Activated T-cell treated with anti-CD3 and anti-CD28 coated beads, Interleukin-2, amount 50 U/mL, for 24 hours (primary cell): ENCODE results near the gene PGM5.

ENCODE experiments used
- DNase-seq: peaks from one replicate; pipeline ENCODE4 v3.0.0-alpha.2; 2020
- H3K27ac Mint-ChIP-seq: 2 replicates; pipeline ENCODE4 v1.8.0; 2020; ENCODE audit warnings: mild to moderate bottlenecking, mixed read lengths
- H3K27me3 Mint-ChIP-seq: 2 replicates; pipeline ENCODE4 v1.8.0; 2020; ENCODE audit warnings: mixed read lengths
- H3K36me3 Mint-ChIP-seq: 2 replicates; pipeline ENCODE4 v1.8.0; 2020; ENCODE audit warnings: low read depth, mixed read lengths
- H3K4me1 Mint-ChIP-seq: 2 replicates; pipeline ENCODE4 v1.8.0; 2020; ENCODE audit warnings: low read depth, mixed read lengths
- H3K4me3 Mint-ChIP-seq: 2 replicates; pipeline ENCODE4 v1.8.0; 2020; ENCODE audit warnings: mild to moderate bottlenecking, moderate library complexity, mixed read lengths
- H3K9me3 Mint-ChIP-seq: 2 replicates; pipeline ENCODE4 v1.8.0; 2020; ENCODE audit warnings: mixed read lengths

The PGM5 gene

DNA sequence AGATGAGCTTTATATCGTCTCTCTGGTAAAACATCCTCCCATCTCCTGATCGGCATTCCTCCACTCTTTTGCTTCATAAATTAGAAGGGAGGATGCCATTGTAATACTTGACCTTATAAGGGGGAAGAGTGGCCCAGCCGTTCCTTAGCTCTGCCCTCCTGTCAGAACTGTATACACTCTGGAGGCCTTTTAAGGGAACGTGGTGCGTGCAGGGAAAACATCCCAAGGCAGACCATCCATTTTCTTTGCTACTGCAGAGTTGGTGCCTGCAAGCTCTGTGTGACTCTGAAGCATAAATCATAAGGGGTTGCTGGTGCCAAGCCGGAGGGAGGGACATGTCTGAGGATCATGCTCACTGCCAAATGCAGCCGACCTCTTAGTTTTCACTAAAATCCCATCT, 90.4 kb downstream of the PGM5 start:
- Mint-ChIP-seq H3K27me3 (peaks cover 4% of the 10 kb centered on the region), H3K4me1 (no peaks in the 10 kb centered on the region), H3K4me3 (no peak overlapping the region), H3K36me3 (no peaks in the 10 kb centered on the region), H3K9me3 (no peaks in the 10 kb centered on the region), H3K27ac (no peak overlapping the region)
- no peak for DNase-seq

DNA sequence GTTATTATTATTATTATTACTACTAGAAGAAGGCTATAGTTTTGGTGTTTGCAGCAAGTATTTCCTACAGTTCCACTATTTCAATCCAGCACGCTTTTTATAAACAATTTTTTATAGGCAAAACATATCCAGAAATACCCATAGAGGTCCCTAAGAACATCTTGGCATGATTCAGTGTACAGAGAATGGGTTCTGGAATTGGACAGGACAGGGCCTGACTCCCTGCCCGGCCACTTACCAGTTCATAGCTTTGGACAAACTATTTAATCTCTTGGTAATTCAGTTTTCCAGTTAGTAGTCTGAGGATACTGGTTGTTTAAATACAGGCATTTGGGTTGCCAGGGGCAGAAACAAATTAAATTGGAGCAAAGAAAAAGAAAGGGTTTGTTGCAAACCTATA, 91.2 kb downstream of the PGM5 start:
- H3K27ac Mint-ChIP-seq = no peak overlapping the region

DNA sequence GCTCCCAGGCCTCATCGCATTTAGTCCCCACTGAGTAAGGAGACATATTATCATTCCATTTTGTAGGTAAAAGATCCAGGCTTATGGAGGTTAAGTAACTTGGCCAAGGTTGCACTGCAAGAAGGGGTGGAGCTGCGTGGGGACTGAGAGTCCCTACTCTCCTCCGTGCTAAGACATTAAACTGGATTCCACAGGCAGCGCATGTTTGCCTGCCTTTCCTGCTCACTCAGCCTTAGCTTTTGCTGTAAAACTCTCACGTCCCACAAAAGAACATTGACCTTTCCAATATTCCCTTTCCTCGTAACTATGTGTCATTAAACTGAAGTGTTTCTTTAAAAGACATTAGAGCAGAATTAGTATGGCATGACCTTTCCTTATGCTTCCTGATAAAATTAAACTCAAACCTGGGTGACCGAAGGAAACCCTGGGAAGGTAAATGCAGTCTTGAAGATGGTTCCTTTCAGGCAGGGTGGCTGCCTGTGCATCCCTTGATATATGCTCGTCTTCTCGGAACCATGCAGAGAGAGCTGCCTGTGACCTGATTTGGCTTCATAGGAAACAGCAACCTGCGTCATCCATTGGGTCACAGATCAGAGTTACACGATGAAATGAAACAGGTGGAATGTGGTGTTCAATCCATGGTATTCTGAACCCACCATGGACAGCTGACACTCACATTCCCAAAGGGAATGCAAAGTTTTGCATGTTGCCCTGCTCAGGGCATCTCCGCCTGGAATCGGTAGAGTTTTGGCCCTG, 98.3 kb downstream of the PGM5 start:
- DNase-seq = no peak
- no peaks in the 10 kb centered on the region for H3K27me3 Mint-ChIP-seq
- no peak overlapping the region for H3K27ac Mint-ChIP-seq
- H3K4me3 Mint-ChIP-seq = no peak overlapping the region
- no peaks in the 10 kb centered on the region for H3K9me3 Mint-ChIP-seq
- no peaks in the 10 kb centered on the region for H3K36me3 Mint-ChIP-seq
- no peaks in the 10 kb centered on the region for H3K4me1 Mint-ChIP-seq

More for the DNA sequence above, 91.2 kb downstream of the PGM5 start:
- no peak overlapping the region for H3K4me3 Mint-ChIP-seq
- no peaks in the 10 kb centered on the region for H3K36me3 Mint-ChIP-seq
- H3K27me3 Mint-ChIP-seq = peaks cover 4% of the 10 kb centered on the region
- H3K9me3 Mint-ChIP-seq = no peaks in the 10 kb centered on the region
- no peaks in the 10 kb centered on the region for H3K4me1 Mint-ChIP-seq
- no peak for DNase-seq

DNA sequence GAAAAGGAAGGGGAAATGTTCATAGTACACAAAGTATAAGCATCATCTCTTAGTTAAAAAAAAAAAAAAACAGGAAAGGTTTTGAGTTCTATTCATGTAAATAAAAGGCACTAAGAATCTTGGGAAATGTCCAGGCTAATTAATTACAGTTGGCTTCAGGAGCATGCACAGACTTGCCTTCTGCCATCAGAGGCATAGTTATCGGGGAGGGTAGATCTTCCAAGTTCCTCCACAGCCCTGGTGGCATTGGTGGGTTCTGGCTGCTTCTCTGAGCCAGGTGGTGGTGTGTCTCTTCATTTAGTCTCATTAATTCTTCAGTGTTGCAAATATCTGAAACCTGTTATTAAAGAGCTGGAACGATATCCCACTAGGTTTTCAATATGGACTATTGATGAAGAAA, 99.0 kb downstream of the PGM5 start:
- Mint-ChIP-seq H3K4me1 (no peaks in the 10 kb centered on the region), H3K36me3 (no peaks in the 10 kb centered on the region), H3K27me3 (no peaks in the 10 kb centered on the region), H3K27ac (no peak overlapping the region), H3K9me3 (no peaks in the 10 kb centered on the region), H3K4me3 (no peak overlapping the region)
- DNase-seq = no peak

DNA sequence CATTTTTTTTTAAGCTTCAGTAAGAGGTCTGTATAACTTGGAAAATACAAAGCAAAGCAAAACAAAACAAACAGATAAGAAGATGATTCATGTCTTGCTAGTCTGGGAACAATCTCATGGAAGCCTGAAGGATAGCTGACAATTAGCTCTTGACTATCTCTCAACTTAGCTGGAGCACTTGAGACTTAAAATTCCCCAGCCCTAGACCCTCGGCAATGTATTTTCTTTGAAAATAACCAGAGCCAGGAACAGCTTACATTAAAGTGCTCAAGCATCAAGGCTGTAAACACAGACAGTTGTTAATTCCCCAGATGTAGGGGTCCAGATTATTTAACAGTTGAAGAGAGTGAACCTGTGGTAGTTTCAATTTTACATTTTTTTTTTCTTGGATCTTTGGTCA, 101.4 kb downstream of the PGM5 start:
- no peak overlapping the region for H3K4me3 Mint-ChIP-seq
- no peaks in the 10 kb centered on the region for H3K4me1 Mint-ChIP-seq
- no peaks in the 10 kb centered on the region for H3K9me3 Mint-ChIP-seq
- H3K27me3 Mint-ChIP-seq = no peaks in the 10 kb centered on the region
- DNase-seq = no peak
- H3K36me3 Mint-ChIP-seq = no peaks in the 10 kb centered on the region
- H3K27ac Mint-ChIP-seq = no peak overlapping the region

DNA sequence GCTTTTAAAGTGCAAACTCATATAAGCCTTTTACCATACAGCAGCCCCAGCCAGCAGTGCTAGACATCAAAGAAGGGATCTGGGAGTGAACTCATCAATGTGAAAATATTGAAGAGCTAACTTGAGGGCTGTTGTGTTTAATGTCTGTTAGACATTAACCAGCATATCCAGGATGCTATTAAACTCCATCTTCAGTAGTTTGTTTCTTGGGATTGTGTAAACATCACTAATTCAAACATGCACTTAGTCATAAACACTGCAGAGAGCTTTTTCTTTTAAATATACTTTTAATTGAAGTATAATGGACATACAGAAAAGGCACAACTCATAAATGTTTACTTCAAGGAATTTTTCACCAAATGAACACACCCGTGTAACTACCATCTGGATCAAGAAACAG, 102.5 kb downstream of the PGM5 start:
- no peak overlapping the region for H3K4me3 Mint-ChIP-seq

DNA sequence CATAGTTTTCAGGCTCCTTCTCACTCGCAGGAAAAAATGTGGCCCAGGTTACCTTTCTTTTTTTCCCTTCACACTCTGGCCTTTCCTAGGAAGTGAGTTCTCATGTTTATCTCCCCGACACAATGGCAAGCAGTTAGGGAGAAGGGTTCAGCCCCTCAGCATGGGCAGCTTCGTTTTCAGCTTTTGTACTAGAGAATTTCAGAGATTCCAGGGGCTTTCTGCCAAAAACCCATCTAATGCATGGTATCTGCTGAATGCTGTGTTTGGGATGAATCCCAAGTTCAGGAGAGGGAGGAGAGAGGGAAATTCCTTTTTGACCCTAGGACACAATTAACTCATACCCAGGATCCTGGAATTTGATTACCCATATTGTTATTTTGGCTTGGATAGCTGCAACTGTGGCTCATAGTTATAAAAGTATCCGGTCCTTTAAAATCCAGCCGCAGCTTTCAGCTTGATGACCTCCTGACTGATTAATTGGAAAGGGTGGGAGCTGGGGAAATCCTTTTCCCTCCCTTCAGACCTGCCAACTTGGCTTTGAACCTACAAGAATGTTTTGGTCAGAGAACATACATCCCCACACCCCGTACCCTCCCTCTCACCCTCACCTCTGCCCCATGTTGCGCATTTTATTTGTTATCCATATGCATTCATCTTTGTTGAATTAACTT, 105.8 kb downstream of the PGM5 start:
- H3K27ac Mint-ChIP-seq = no peak overlapping the region
- H3K4me1 Mint-ChIP-seq = no peaks in the 10 kb centered on the region
- H3K27me3 Mint-ChIP-seq = no peaks in the 10 kb centered on the region
- no peaks in the 10 kb centered on the region for H3K36me3 Mint-ChIP-seq
- no peak for DNase-seq
- H3K9me3 Mint-ChIP-seq = no peaks in the 10 kb centered on the region
- no peak overlapping the region for H3K4me3 Mint-ChIP-seq

More for the DNA sequence above, 102.5 kb downstream of the PGM5 start:
- Mint-ChIP-seq H3K4me1 (no peaks in the 10 kb centered on the region), H3K27ac (no peak overlapping the region), H3K9me3 (no peaks in the 10 kb centered on the region), H3K27me3 (no peaks in the 10 kb centered on the region), H3K36me3 (no peaks in the 10 kb centered on the region)
- no peak for DNase-seq

DNA sequence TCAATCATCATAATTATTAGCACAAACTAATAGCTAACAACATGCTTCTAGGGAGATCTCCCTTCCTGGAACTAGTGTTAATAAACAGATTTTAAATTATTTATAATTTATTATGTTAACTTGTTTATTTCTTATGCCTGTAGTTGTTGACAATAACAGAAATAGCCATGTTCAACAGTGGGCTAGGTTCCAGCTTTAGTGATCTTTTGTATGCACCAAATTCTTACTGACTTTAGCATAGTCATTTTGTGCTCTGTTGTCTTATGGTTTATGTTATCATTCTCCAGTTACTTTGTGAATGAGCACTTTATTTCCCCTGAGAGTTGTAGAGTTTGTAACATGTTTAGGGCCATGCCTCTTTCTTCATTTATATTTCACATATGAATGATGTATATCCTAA, 113.7 kb downstream of the PGM5 start:
- no peaks in the 10 kb centered on the region for H3K9me3 Mint-ChIP-seq
- H3K4me1 Mint-ChIP-seq = no peaks in the 10 kb centered on the region
- H3K36me3 Mint-ChIP-seq = no peaks in the 10 kb centered on the region
- peaks cover 7% of the 10 kb centered on the region for H3K27me3 Mint-ChIP-seq
- DNase-seq = no peak
- H3K4me3 Mint-ChIP-seq = no peak overlapping the region
- H3K27ac Mint-ChIP-seq = no peak overlapping the region

DNA sequence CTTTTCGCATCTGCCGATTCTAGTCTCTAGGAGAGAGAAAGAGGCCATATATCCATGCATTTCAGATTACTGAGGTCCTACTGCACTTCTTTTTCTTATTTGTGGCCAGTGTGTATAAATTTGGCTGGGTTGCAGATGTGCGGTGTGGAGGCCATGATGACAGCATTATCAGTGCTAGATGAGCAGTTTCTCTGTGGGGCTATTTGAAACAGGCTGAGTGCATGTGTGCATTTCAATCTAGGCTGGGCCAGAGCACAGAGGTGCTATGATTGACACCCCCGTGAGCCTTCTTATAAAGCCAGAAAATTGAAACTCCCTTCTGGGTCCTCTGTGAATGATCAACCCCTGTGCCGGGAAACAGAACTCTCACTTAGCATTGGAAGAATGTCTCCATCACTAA, 114.2 kb downstream of the PGM5 start:
- no peaks in the 10 kb centered on the region for H3K36me3 Mint-ChIP-seq
- H3K4me1 Mint-ChIP-seq = no peaks in the 10 kb centered on the region
- H3K27ac Mint-ChIP-seq = no peak overlapping the region
- H3K27me3 Mint-ChIP-seq = peaks cover 7% of the 10 kb centered on the region
- no peak for DNase-seq
- no peak overlapping the region for H3K4me3 Mint-ChIP-seq
- H3K9me3 Mint-ChIP-seq = no peaks in the 10 kb centered on the region

DNA sequence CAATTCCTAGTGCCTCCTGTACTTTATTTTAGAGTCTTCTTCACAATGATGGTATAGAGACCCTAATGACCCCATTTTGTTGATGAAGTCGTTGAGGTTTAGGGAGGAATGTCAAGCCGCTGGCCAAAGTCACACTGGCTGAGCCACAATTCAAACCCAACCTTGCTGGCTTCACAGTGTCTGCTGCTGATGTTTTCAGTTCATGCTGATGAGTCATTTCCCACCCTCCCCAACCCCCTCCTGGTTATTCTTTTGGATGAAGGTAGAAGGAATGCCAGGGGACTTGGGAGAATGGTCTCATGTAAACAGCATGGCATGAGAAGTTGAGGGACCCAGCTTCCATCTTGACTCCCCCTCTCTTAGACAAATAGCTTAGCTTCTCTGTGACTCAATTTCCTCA, 115.7 kb downstream of the PGM5 start:
- Mint-ChIP-seq H3K4me1 (no peaks in the 10 kb centered on the region), H3K27me3 (peaks cover 7% of the 10 kb centered on the region), H3K27ac (no peak overlapping the region), H3K4me3 (no peak overlapping the region), H3K36me3 (no peaks in the 10 kb centered on the region), H3K9me3 (no peaks in the 10 kb centered on the region)
- no peak for DNase-seq

DNA sequence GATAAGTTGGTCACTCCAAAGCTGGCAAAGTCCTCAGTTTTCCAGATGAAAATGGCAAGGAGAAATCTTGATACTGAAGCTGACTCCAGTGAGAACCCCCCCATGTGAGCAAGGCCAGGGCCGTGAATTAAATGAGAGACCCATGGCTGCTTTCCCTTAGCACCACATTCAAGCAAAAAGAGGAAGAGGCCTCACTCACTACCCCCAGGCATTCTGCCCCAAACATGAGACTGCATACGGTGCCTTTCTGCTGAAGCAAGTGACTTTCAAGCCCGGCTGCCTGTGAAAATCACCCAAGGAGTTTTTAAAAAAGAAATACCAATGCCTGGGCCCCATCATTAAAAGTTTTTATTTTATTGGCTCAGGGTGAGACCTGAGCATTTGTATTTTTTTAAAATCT, 117.4 kb downstream of the PGM5 start:
- Mint-ChIP-seq H3K27me3 (peaks cover 22% of the 10 kb centered on the region), H3K9me3 (no peaks in the 10 kb centered on the region), H3K4me1 (no peaks in the 10 kb centered on the region), H3K27ac (no peak overlapping the region), H3K36me3 (no peaks in the 10 kb centered on the region), H3K4me3 (no peak overlapping the region)
- DNase-seq = no peak

DNA sequence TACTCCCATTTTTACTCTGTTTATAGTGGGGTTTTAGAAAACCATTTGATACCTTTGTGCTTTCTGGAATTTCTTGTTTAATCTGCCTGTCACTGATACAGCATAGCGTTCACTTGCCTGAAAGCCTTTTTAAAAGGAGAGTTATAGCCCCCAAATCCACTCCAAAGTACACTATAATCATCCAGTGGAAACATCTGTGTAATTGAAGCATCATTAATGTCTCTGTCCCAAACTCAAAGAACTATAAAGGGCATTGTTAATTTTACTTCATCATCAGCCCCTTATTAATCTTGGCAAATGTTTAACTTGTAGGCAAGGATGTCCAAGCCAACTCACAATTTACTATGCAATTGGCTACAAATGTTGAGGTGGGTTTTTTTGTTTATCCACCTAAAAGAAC, 120.0 kb downstream of the PGM5 start:
- Mint-ChIP-seq H3K4me1 (no peaks in the 10 kb centered on the region), H3K27ac (no peak overlapping the region)

DNA sequence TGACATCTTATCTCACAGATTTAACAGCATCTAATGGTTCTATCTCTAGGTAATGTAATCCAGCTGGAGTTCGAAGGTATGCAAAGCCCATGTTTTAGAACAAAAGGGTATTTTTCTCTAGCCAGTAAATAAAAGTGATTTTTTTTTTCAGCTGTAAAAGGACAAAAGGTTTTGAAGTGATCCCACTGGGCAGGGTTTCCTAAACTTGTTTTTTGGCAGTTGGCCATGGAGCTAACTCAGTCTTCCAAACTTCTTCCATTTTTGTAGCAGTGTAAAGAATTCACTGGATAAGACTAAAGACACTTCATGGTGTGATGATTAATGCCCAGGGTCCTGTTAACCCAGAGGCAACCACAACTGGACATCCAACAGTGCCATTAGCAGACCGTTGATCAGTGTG, 120.4 kb downstream of the PGM5 start:
- no peak for DNase-seq
- Mint-ChIP-seq H3K27me3 (peaks cover 22% of the 10 kb centered on the region), H3K36me3 (no peaks in the 10 kb centered on the region), H3K4me1 (no peaks in the 10 kb centered on the region), H3K4me3 (no peak overlapping the region), H3K9me3 (no peaks in the 10 kb centered on the region), H3K27ac (no peak overlapping the region)

More for the DNA sequence above, 120.0 kb downstream of the PGM5 start:
- no peak overlapping the region for H3K4me3 Mint-ChIP-seq
- peaks cover 22% of the 10 kb centered on the region for H3K27me3 Mint-ChIP-seq
- no peaks in the 10 kb centered on the region for H3K9me3 Mint-ChIP-seq
- DNase-seq = no peak
- H3K36me3 Mint-ChIP-seq = no peaks in the 10 kb centered on the region

DNA sequence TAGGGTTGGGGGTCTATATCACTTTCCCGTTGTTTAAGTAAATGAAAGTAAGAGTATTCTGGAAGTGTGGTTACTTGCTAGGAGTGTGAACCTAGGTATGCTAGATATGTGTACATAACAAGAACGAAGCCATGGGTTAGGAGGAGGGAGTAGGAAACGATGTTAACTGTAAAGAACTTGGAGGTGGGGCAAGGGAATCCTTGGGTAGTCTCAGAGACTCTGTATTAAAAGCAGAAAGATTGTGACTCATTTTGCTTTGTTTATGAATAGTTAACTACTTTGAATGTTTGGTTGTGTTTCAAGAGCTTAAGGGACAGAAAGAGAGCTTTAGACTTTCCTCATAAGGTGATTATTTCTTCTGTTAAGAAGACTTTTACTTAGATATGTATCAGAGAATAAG, 124.4 kb downstream of the PGM5 start:
- no peaks in the 10 kb centered on the region for H3K9me3 Mint-ChIP-seq
- H3K27ac Mint-ChIP-seq = no peak overlapping the region
- H3K27me3 Mint-ChIP-seq = peaks cover 30% of the 10 kb centered on the region
- no peaks in the 10 kb centered on the region for H3K4me1 Mint-ChIP-seq
- DNase-seq = no peak
- H3K4me3 Mint-ChIP-seq = no peak overlapping the region
- no peaks in the 10 kb centered on the region for H3K36me3 Mint-ChIP-seq

DNA sequence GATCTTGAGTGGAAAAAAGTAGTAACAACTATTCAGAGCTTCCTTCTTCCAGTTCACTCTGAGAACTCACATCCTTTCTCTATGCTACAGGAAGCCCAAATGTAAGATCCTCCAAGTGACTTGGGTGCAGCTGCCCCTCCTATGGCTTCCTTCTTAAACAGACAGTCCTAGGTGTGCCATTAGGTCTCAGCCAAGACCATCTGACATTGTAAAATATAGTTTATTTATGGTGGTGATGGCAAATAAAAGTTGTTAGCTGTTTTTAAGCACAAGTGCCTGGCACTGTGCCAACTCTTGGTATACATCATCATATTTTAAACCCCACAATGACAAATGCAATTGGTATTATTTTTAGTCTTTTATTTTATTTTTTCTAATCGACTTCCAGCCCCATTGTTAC, 126.1 kb downstream of the PGM5 start:
- H3K36me3 Mint-ChIP-seq = no peaks in the 10 kb centered on the region
- no peak overlapping the region for H3K27ac Mint-ChIP-seq
- no peaks in the 10 kb centered on the region for H3K4me1 Mint-ChIP-seq
- no peak for DNase-seq
- H3K9me3 Mint-ChIP-seq = peaks cover 7% of the 10 kb centered on the region
- no peak overlapping the region for H3K4me3 Mint-ChIP-seq
- H3K27me3 Mint-ChIP-seq = peaks cover 27% of the 10 kb centered on the region
